Astrocyte (in vitro differentiated cells and primary cell): ENCODE results near the gene COL16A1. TPM values are rescaled to one million over a fixed set of nuclear protein-coding genes. Genes with fewer than 3 reads are reported as not detected.
A peak's percentile ranks its signal among the peaks of the same experiment; 100 is the strongest.

Source experiments
- DNase-seq: peaks from one replicate; pipeline ENCODE4 v3.0.0-alpha.2; 2010; ENCODE audit warnings: low read depth
- FAIRE-seq: peaks from 2 replicates; lab custom pipeline; 2011; peaks lifted over from hg19 to GRCh38; lab: Jason Lieb, UNC
- H2AFZ ChIP-seq: 2 replicates; pipeline ENCODE4 v1.6.0; 2012; ENCODE audit warnings: low read depth, low read length, inconsistent platforms
- H3K27ac ChIP-seq: 2 replicates; pipeline ENCODE4 v1.5.1; 2011; ENCODE audit warnings: low read depth, low read length, inconsistent platforms
- H3K27me3 ChIP-seq: 2 replicates; pipeline ENCODE4 v1.6.0; 2011; ENCODE audit warnings: low read length, inconsistent platforms; ENCODE audit not compliant: insufficient read depth
- H3K36me3 ChIP-seq: 2 replicates; pipeline ENCODE4 v1.5.1; 2011; ENCODE audit warnings: low read length, inconsistent platforms; ENCODE audit not compliant: insufficient read depth
- H3K4me1 ChIP-seq: 2 replicates; pipeline ENCODE4 v1.5.1; 2011; ENCODE audit warnings: low read length, inconsistent platforms; ENCODE audit not compliant: insufficient read depth
- H3K4me2 ChIP-seq: 2 replicates; pipeline ENCODE4 v1.6.0; 2012; ENCODE audit warnings: low read length, inconsistent platforms
- H3K4me3 ChIP-seq: 2 replicates; pipeline ENCODE4 v1.5.1; 2011; ENCODE audit warnings: low read depth, mild to moderate bottlenecking, low read length, inconsistent platforms; ENCODE audit not compliant: insufficient read depth
- H3K79me2 ChIP-seq: 2 replicates; pipeline ENCODE4 v1.6.0; 2012; ENCODE audit warnings: mild to moderate bottlenecking, low read length, inconsistent platforms; ENCODE audit not compliant: insufficient read depth
- H3K9ac ChIP-seq: 2 replicates; pipeline ENCODE4 v1.6.0; 2012; ENCODE audit warnings: mild to moderate bottlenecking, low read length, inconsistent platforms
- H3K9me3 ChIP-seq: 2 replicates; pipeline ENCODE4 v1.5.1; 2012; ENCODE audit warnings: low read depth, mild to moderate bottlenecking, low read length, inconsistent platforms; ENCODE audit not compliant: insufficient read depth
- H4K20me1 ChIP-seq: 2 replicates; pipeline ENCODE4 v1.6.0; 2012; ENCODE audit warnings: low read length, inconsistent platforms; ENCODE audit not compliant: insufficient read depth
- H3K27ac Mint-ChIP-seq: one replicate; pipeline ENCODE4 v1.8.0; 2021; ENCODE audit warnings: mild to moderate bottlenecking, mixed read lengths; ENCODE audit not compliant: unreplicated experiment
- H3K27me3 Mint-ChIP-seq: one replicate; pipeline ENCODE4 v1.8.0; 2021; ENCODE audit warnings: low read depth, mixed read lengths; ENCODE audit not compliant: unreplicated experiment
- H3K36me3 Mint-ChIP-seq: one replicate; pipeline ENCODE4 v1.8.0; 2021; ENCODE audit warnings: low read depth, mixed read lengths; ENCODE audit not compliant: unreplicated experiment
- H3K4me1 Mint-ChIP-seq: one replicate; pipeline ENCODE4 v1.8.0; 2021; ENCODE audit warnings: low read depth, mixed read lengths; ENCODE audit not compliant: unreplicated experiment
- H3K4me3 Mint-ChIP-seq: one replicate; pipeline ENCODE4 v1.8.0; 2021; ENCODE audit warnings: mild to moderate bottlenecking, moderate library complexity, mixed read lengths; ENCODE audit not compliant: unreplicated experiment
- H3K9me3 Mint-ChIP-seq: one replicate; pipeline ENCODE4 v1.8.0; 2021; ENCODE audit warnings: mild to moderate bottlenecking, mixed read lengths; ENCODE audit not compliant: unreplicated experiment
- CTCF ChIP-seq: IDR thresholded peaks from 2 replicates; pipeline ENCODE4 v1.5.1; 2011; ENCODE audit warnings: low read depth, mild to moderate bottlenecking, inconsistent platforms, low read length, moderate library complexity; ENCODE audit not compliant: insufficient read depth
- EZH2 ChIP-seq: IDR thresholded peaks from 2 replicates; pipeline ENCODE4 v1.6.1; 2012; ENCODE audit warnings: mild to moderate bottlenecking, low read length, inconsistent platforms; ENCODE audit not compliant: insufficient read depth
- total RNA-seq: library from RNA; stranded (reverse); gene quantifications from 2 replicates; pipeline ENCODE4 v1.2.1, GENCODE V29; 2021

The COL16A1 gene
- total RNA-seq, 1 donor from 2014 or later = 42.9 TPM

GRCh38 chr1:31663622-31664452 lies 40.0 kb downstream of the COL16A1 start:
- DNase-seq (no peak), FAIRE-seq (no peak)
- Histone ChIP-seq H2AFZ (no peak overlapping the region), H3K27ac (no peak overlapping the region), H3K9me3 (no peaks in the 10 kb centered on the region), H3K4me2 (no peak overlapping the region), H3K36me3 (peaks cover 2% of the 10 kb centered on the region), H3K4me1 (peaks cover 16% of the 10 kb centered on the region), H3K79me2 (no peaks in the 10 kb centered on the region), H3K4me3 (no peak overlapping the region), H3K27me3 (no peaks in the 10 kb centered on the region), H3K9ac (no peak overlapping the region), H4K20me1 (peaks cover 11% of the 10 kb centered on the region)
- H3K36me3 Mint-ChIP-seq = peaks cover 5% of the 10 kb centered on the region
- H3K4me3 Mint-ChIP-seq = peak overlapping the region; percentile 6
- TF ChIP-seq CTCF = peak; percentile 81
- TF ChIP-seq EZH2 = no peak
- peaks cover 3% of the 10 kb centered on the region for H3K27me3 Mint-ChIP-seq
- peaks cover 13% of the 10 kb centered on the region for H3K4me1 Mint-ChIP-seq
- no peaks in the 10 kb centered on the region for H3K9me3 Mint-ChIP-seq
- no peak overlapping the region for H3K27ac Mint-ChIP-seq

- Mint-ChIP-seq H3K27ac (peak overlapping the region; percentile 26), H3K9me3 (no peaks in the 10 kb centered on the region), H3K4me1 (peaks cover 17% of the 10 kb centered on the region), H3K36me3 (peaks cover 8% of the 10 kb centered on the region), H3K27me3 (peaks cover 3% of the 10 kb centered on the region), H3K4me3 (no peak overlapping the region)
- peaks cover 2% of the 10 kb centered on the region for H3K36me3 ChIP-seq
- FAIRE-seq (no peak), DNase-seq (no peak)
- no peaks in the 10 kb centered on the region for H3K9me3 ChIP-seq
- H3K27me3 ChIP-seq = no peaks in the 10 kb centered on the region
- TF ChIP-seq CTCF = no peak
- TF ChIP-seq EZH2 = no peak
- H3K4me1 ChIP-seq = peaks cover 21% of the 10 kb centered on the region
- H3K9ac ChIP-seq = no peak overlapping the region
- peaks cover 11% of the 10 kb centered on the region for H4K20me1 ChIP-seq
- no peaks in the 10 kb centered on the region for H3K79me2 ChIP-seq
- H2AFZ ChIP-seq = no peak overlapping the region
- no peak overlapping the region for H3K4me3 ChIP-seq
- no peak overlapping the region for H3K27ac ChIP-seq
- H3K4me2 ChIP-seq = no peak overlapping the region
Observed at GRCh38 chr1:31662463-31662862, 41.4 kb downstream of the COL16A1 start.

- Mint-ChIP-seq H3K27ac (no peak overlapping the region), H3K36me3 (peaks cover 8% of the 10 kb centered on the region), H3K4me1 (peaks cover 17% of the 10 kb centered on the region), H3K9me3 (no peaks in the 10 kb centered on the region), H3K27me3 (peaks cover 3% of the 10 kb centered on the region), H3K4me3 (no peak overlapping the region)
- Histone ChIP-seq H3K4me1 (peaks cover 18% of the 10 kb centered on the region), H4K20me1 (peaks cover 11% of the 10 kb centered on the region), H2AFZ (no peak overlapping the region), H3K27ac (no peak overlapping the region), H3K4me3 (no peak overlapping the region), H3K79me2 (no peaks in the 10 kb centered on the region), H3K9ac (no peak overlapping the region), H3K36me3 (peaks cover 2% of the 10 kb centered on the region), H3K9me3 (no peaks in the 10 kb centered on the region), H3K4me2 (no peak overlapping the region), H3K27me3 (no peaks in the 10 kb centered on the region)
- DNase-seq = no peak
- TF ChIP-seq EZH2 (no peak), CTCF (no peak)
- FAIRE-seq = no peak
Observed at GRCh38 chr1:31661856-31662255, 42.0 kb downstream of the COL16A1 start.
